GM23248 (cell line): ENCODE data around the gene VILL. TPM values are rescaled to one million over a fixed set of nuclear protein-coding genes. Genes with fewer than 3 reads are reported as not detected.

ENCODE experiments used
- DNase-seq: peaks from one replicate; pipeline ENCODE4 v3.0.0-alpha.2; 2015
- H2AFZ ChIP-seq: fragments of 200-600 bp; sonication (generic); 2 replicates; pipeline ENCODE4 v1.6.1; 2016; ENCODE audit warnings: antibody characterized with exemption
- H3F3A ChIP-seq: fragments of 200-600 bp; sonication (generic); 2 replicates; pipeline ENCODE4 v1.6.1; 2016; ENCODE audit warnings: mild to moderate bottlenecking, antibody characterized with exemption, mixed run types; ENCODE audit not compliant: insufficient read depth
- H3K27ac ChIP-seq: fragments of 200-600 bp; sonication (generic); 2 replicates; pipeline ENCODE4 v1.5.1; 2016; ENCODE audit warnings: mild to moderate bottlenecking
- H3K27me3 ChIP-seq: fragments of 200-600 bp; sonication (generic); replicated peaks from 2 replicates; pipeline ENCODE4 v1.6.1; 2016; ENCODE audit warnings: mild to moderate bottlenecking; ENCODE audit not compliant: insufficient read depth
- H3K36me3 ChIP-seq: fragments of 200-600 bp; sonication (generic); 2 replicates; pipeline ENCODE4 v1.6.1; 2016; ENCODE audit warnings: low read depth, mild to moderate bottlenecking
- H3K4me1 ChIP-seq: fragments of 200-600 bp; sonication (generic); 2 replicates; pipeline ENCODE4 v1.6.1; 2016; ENCODE audit warnings: mild to moderate bottlenecking; ENCODE audit not compliant: insufficient read depth
- H3K4me2 ChIP-seq: fragments of 200-600 bp; sonication (generic); one replicate; pipeline ENCODE4 v1.6.1; 2016; ENCODE audit warnings: mild to moderate bottlenecking; ENCODE audit not compliant: unreplicated experiment
- H3K4me3 ChIP-seq: fragments of 200-600 bp; sonication (generic); 2 replicates; pipeline ENCODE4 v1.5.1; 2016; ENCODE audit warnings: mild to moderate bottlenecking
- H3K79me2 ChIP-seq: fragments of 200-600 bp; sonication (generic); 2 replicates; pipeline ENCODE4 v1.6.1; 2016; ENCODE audit warnings: mild to moderate bottlenecking; ENCODE audit not compliant: insufficient read depth
- H3K9ac ChIP-seq: fragments of 200-600 bp; sonication (generic); 2 replicates; pipeline ENCODE4 v1.6.1; 2016; ENCODE audit warnings: mild to moderate bottlenecking
- H3K9me2 ChIP-seq: fragments of 200-600 bp; sonication (generic); 2 replicates; pipeline ENCODE4 v1.6.1; 2016; ENCODE audit warnings: mixed run types, mild to moderate bottlenecking, moderate library complexity; ENCODE audit not compliant: insufficient read depth
- H3K9me3 ChIP-seq: fragments of 200-600 bp; sonication (generic); one replicate; pipeline ENCODE4 v1.6.1; 2017; ENCODE audit warnings: low read depth
- H4K20me1 ChIP-seq: fragments of 200-600 bp; sonication (generic); 2 replicates; pipeline ENCODE4 v1.6.0; 2016; ENCODE audit not compliant: insufficient read depth
- EZH2 ChIP-seq: fragments of 200-600 bp; sonication (generic); IDR thresholded peaks from 2 replicates; pipeline ENCODE4 v1.6.1; 2018; ENCODE audit warnings: antibody characterized with exemption, mild to moderate bottlenecking; ENCODE audit not compliant: insufficient read depth, poor library complexity, severe bottlenecking
- EZH2phosphoT487 ChIP-seq: fragments of 200-600 bp; sonication (generic); IDR thresholded peaks from 2 replicates; pipeline ENCODE4 v1.6.1; 2018; ENCODE audit warnings: antibody characterized with exemption, moderate library complexity, mild to moderate bottlenecking, low read depth; ENCODE audit not compliant: insufficient read depth
- WGBS, 2 experiments: methylation state at CpG; one replicate each; pipeline ENCODE4 v1.1.6; 2015 to 2017; ENCODE audit warnings: low lambda C conversion rate in 2 of 2, low coverage in 1 of 2; ENCODE audit errors: missing lambda C conversion rate in 2 of 2; 5-methylcytosine and 5-hydroxymethylcytosine counted together
- in situ Hi-C: fragments of 300-500 bp; cut with MboI; formaldehyde crosslinking; loops from 2 replicates; pipeline ENCODE4 v1.15.0; 2020
- polyA plus RNA-seq: library from polyadenylated mRNA; unstranded; fragments of >200 nt; fragmentation: Nextera tagmentation; extraction: Ambion mirVana; gene quantifications from 2 replicates; pipeline ENCODE4 v1.2.1, GENCODE V29; 2016
- total RNA-seq: library from RNA; depleted of rRNA; stranded (reverse); fragments of >200 nt; shearing (Covaris generic); gene quantifications from 2 replicates; pipeline ENCODE4 v1.2.3, GENCODE V29; 2014

Gene VILL
- total and polyA plus RNA-seq, 2 experiments from 2014 or later, result 2.8 to 12.4 TPM

DNA sequence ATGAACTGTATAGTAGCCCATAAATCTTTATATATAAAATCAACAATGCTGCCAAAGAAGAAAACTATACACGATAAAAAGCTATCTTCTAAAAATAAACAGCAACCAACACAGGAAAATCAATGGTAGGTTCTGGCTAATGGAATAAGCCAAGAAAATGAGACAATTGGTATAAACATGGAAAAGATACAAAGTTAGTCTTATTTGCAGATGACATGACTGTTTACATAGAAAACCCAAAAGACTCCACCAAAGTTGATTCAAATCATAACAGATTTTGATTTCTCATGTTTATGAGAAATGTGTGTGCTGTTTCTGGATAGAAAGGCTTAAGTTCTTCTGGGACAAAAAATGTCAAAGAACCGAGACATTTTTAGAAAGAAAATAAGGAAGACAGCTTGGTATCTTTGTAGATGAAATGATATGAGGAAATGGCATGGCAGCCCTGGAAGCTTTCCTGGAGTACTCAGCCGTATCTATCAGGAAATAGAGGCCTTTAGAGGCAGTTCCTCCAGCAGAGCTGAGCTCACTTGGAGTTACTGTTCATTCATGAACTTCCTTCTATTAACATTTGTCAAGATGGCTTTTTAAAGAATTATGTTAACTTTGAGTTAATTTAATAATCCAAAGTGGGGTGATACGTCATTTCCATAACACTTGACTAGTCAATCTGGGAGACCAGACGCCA, 36.7 kb upstream of the VILL start:
- no peak overlapping the region for H3K9ac ChIP-seq

DNA sequence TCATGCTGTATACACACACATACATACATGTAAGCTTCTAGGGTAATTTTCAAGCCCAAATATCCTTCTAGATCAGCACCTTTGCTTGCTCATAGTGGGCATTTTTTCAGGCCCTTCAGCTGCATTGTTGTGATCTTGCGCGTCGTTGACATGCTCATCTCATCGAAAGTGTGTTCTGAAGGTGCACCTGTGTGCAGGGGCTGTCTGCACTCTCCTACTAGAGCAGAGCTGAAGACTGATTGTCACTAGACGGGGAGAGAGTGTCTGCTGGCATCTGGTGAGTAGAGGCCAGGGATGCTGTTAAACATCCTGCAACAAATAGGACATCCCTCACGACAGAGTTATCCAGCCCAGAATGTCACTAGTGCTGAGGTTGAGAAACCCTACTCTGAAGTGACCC, 35.7 kb upstream of the VILL start:
- no peaks in the 10 kb centered on the region for H3K9me3 ChIP-seq
- no peak overlapping the region for H2AFZ ChIP-seq
- H3K4me2 ChIP-seq, result no peak overlapping the region
- TF ChIP-seq EZH2phosphoT487, result no peak
- no peak for TF ChIP-seq EZH2
- no peaks in the 10 kb centered on the region for H3K9me2 ChIP-seq
- H4K20me1 ChIP-seq, result no peaks in the 10 kb centered on the region
- no peaks in the 10 kb centered on the region for H3K36me3 ChIP-seq
- no peaks in the 10 kb centered on the region for H3K4me1 ChIP-seq
- H3K27ac ChIP-seq, result no peak overlapping the region
- H3K9ac ChIP-seq, result no peak overlapping the region
- no peak overlapping the region for H3K4me3 ChIP-seq
- no peaks in the 10 kb centered on the region for H3K27me3 ChIP-seq
- H3K79me2 ChIP-seq, result no peaks in the 10 kb centered on the region
- in situ Hi-C loops, result no loop called here
- DNase-seq, result no peak
- H3F3A ChIP-seq, result no peaks in the 10 kb centered on the region
- 90% methylated on average over 6 of the region's 6 CpGs for WGBS, 2 experiments

More for the DNA sequence above, 36.7 kb upstream of the VILL start:
- Histone ChIP-seq H3K9me2 (no peaks in the 10 kb centered on the region), H3K4me1 (no peaks in the 10 kb centered on the region), H4K20me1 (no peaks in the 10 kb centered on the region), H3K27ac (no peak overlapping the region), H3K36me3 (no peaks in the 10 kb centered on the region), H3K79me2 (no peaks in the 10 kb centered on the region), H3K9me3 (no peaks in the 10 kb centered on the region), H3K27me3 (no peaks in the 10 kb centered on the region), H3F3A (no peaks in the 10 kb centered on the region), H3K4me3 (no peak overlapping the region), H2AFZ (no peak overlapping the region), H3K4me2 (no peak overlapping the region)
- WGBS, 2 experiments, result 63 to 68% methylated on average over 5 of the region's 5 CpGs
- DNase-seq, result no peak
- TF ChIP-seq EZH2, result no peak
- TF ChIP-seq EZH2phosphoT487, result no peak
- in situ Hi-C loops, result no loop called here

DNA sequence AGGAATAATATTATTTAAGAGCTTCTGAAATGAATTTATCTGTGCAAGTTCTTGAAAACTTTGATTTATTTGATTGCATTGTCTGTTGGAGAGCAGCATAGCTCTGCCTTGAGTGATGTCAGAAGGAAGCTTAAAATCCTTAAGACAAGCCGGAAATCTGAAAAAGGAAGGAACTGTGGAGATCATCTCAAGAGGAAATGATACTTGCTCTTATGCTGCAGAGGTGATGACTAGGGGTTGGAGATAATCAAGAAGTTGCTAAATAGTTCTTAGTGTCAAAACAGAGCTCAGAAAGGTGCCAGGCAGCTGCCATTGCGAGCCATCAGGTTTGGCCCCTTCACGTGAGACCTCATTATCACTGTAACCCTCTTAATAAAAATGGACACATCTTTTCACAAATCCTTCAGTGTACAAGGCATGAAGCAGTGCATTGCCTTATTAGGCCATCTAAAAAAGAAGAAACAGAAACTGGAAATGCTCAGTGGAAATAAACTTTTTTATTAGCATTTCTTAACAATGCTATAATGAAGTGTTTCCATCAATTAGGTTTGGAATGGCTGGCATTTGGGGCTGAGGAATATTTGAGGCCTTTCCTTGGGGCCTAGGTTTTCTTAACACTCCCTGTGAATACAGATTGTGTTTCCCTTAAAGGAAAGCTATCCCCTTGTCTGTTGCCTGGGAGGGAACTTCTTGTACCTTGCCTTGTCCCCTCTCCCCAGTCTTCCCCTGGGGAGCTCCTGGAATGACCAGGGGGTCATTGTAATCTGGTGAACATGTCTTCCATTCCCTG, 34.5 kb upstream of the VILL start:
- Histone ChIP-seq H3K9me2 (no peaks in the 10 kb centered on the region), H3K4me1 (no peaks in the 10 kb centered on the region), H3K79me2 (no peaks in the 10 kb centered on the region), H3K9ac (no peak overlapping the region), H3K36me3 (no peaks in the 10 kb centered on the region), H3K27ac (no peak overlapping the region), H4K20me1 (no peaks in the 10 kb centered on the region), H3K9me3 (no peaks in the 10 kb centered on the region), H2AFZ (no peak overlapping the region), H3K4me2 (no peak overlapping the region), H3K27me3 (no peaks in the 10 kb centered on the region), H3F3A (no peaks in the 10 kb centered on the region), H3K4me3 (no peak overlapping the region)
- TF ChIP-seq EZH2 (no peak), EZH2phosphoT487 (no peak)
- DNase-seq, result no peak
- in situ Hi-C loops, result no loop called here
- 99% methylated on average over 3 of the region's 3 CpGs for WGBS, 2 experiments

DNA sequence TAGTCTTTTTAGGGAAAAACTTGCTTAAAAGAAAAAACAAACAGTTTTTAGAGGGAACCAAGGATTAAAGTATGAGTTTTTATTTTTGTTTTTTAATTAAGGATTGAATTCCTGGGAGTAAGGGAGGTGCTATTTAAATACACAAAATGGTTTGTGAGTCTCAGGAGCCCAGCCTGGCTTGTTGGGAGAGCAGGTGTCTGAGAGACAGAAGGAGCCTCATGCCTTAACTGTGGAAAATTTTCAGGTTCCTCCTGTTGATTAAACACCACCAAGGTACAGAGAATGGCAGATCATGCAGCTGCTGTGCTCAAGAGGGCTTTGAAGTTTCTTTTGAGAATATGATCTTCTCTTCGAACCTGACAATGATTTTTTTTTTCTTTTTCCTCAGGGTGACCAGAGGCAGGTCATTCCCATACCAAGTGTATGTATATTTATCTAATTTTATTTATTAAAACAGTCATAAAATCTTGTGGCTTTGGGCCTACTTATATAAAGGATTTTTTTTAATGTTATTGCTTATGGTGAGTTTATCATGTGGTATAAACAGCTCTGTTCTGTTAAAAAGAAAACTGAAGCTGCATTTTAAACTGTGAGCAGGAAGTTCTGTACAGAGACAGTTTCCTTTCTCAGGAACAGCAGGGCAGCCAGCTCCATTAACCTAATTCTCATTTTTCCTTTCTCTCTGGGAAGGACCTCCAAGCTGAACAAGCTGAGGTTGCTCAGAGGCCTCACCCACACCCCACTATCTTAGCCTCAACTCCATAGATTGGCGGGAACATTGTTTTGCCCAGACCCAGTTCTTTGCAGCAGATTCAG, 33.7 kb upstream of the VILL start:
- H3K9me3 ChIP-seq, result no peaks in the 10 kb centered on the region
- H2AFZ ChIP-seq, result no peak overlapping the region
- no peak for DNase-seq
- no peaks in the 10 kb centered on the region for H4K20me1 ChIP-seq
- H3K9me2 ChIP-seq, result no peaks in the 10 kb centered on the region
- no peak overlapping the region for H3K27ac ChIP-seq
- no peak overlapping the region for H3K4me3 ChIP-seq
- no peak overlapping the region for H3K9ac ChIP-seq
- H3K4me1 ChIP-seq, result peaks cover 3% of the 10 kb centered on the region; the same call in 1 of the 2 replicates
- H3F3A ChIP-seq, result peaks cover 2% of the 10 kb centered on the region; the same call in 1 of the 2 replicates
- no peaks in the 10 kb centered on the region for H3K36me3 ChIP-seq
- no peak for TF ChIP-seq EZH2phosphoT487
- TF ChIP-seq EZH2, result no peak
- H3K4me2 ChIP-seq, result no peak overlapping the region
- H3K27me3 ChIP-seq, result no peaks in the 10 kb centered on the region
- H3K79me2 ChIP-seq, result no peaks in the 10 kb centered on the region
- 90% methylated on average over 2 of the region's 2 CpGs for WGBS, 2 experiments
- in situ Hi-C loops, result no loop called here
